Measurements from ENCODE around the gene CH25H.

CH25H gene

GRCh38 chr10:89228146-89228545, 21.0 kb upstream of the CH25H start:
- DNase-seq = no peak

GRCh38 chr10:89226891-89227290, 19.8 kb upstream of the CH25H start:
- DNase-seq = no peak

GRCh38 chr10:89224739-89225443, 17.8 kb upstream of the CH25H start:
- DNase-seq = peak in 1 of 2 donors; percentile 20

GRCh38 chr10:89221919-89222318, 14.8 kb upstream of the CH25H start:
- DNase-seq = no peak

GRCh38 chr10:89219513-89220218, 12.5 kb upstream of the CH25H start:
- no peak for DNase-seq

GRCh38 chr10:89217057-89217990, 10.2 kb upstream of the CH25H start:
- peak; percentile 52 to 80 for DNase-seq

- DNase-seq = no peak
Measured at GRCh38 chr10:89216056-89216455, 8.9 kb upstream of the CH25H start.

GRCh38 chr10:89215511-89215910, 8.4 kb upstream of the CH25H start:
- no peak for DNase-seq

- no peak for DNase-seq
Measured at GRCh38 chr10:89214566-89215165, 7.5 kb upstream of the CH25H start.

GRCh38 chr10:89213191-89213808, 6.2 kb upstream of the CH25H start:
- peak in 1 of 2 donors; percentile 64 for DNase-seq

- no peak for DNase-seq
Measured at GRCh38 chr10:89210794-89211425, 3.8 kb upstream of the CH25H start.

GRCh38 chr10:89209718-89210117, 2.6 kb upstream of the CH25H start:
- DNase-seq = no peak

- peak; percentile 15 to 28 for DNase-seq
Measured at GRCh38 chr10:89207801-89208551, 859 bp upstream of the CH25H start.

GRCh38 chr10:89206402-89207180, 526 bp downstream of the CH25H start:
- DNase-seq = peak; percentile 18 to 56

GRCh38 chr10:89204621-89205185, 2.4 kb downstream of the CH25H start:
- no peak for DNase-seq

- DNase-seq = no peak
Measured at GRCh38 chr10:89203237-89203636, 3.9 kb downstream of the CH25H start.

- DNase-seq = no peak
Measured at GRCh38 chr10:89202033-89202425, 5.1 kb downstream of the CH25H start.

- DNase-seq = no peak
Measured at GRCh38 chr10:89201345-89202032, 5.6 kb downstream of the CH25H start.

GRCh38 chr10:89197473-89197872, 9.6 kb downstream of the CH25H start:
- no peak for DNase-seq

Data from CD4-positive, alpha-beta T cell treated with Interferon alpha-2 for 1 hour (primary cell).